ENCODE data around the gene DNAJC21. TPM values are rescaled to one million over a fixed set of nuclear protein-coding genes. Genes with fewer than 3 reads are reported as not detected.
A peak's percentile ranks its signal among the peaks of the same experiment; 100 is the strongest.

Gene DNAJC21
- total and polyA plus RNA-seq, 9 of the 15 experiments (the other 6 are each of a cell fraction or from before 2014, with no cell fraction given) = 26.6 to 105 (median 70.7) TPM

- TF ChIP-seq LEF1 (IDR thresholded peaks at IDR 0.05) = peak; percentile 40; the same call in 1 of the 2 replicates
- TF ChIP-seq GATAD2B (IDR thresholded peaks at IDR 0.05; ENCODE audit: borderline replicate concordance) = no peak
- TF ChIP-seq RAD51 (IDR thresholded peaks at IDR 0.05; ENCODE audit: borderline replicate concordance, low read depth) = 0 out of 2 replicates have a peak, but pooled peaks have one; percentile 37
- TF ChIP-seq PTBP1 (IDR thresholded peaks at IDR 0.05; ENCODE audit: low read depth, low read length) = peak; percentile 40; the same call in 1 of the 2 replicates
- no peak for TF ChIP-seq NR0B1 (IDR thresholded peaks at IDR 0.05; ENCODE audit: partially characterized antibody)
- TF ChIP-seq JUND (IDR thresholded peaks at IDR 0.05; ENCODE audit: borderline replicate concordance, low read depth, low read length) = 0 out of 2 replicates have a peak, but pooled peaks have one; percentile 4
- TF ChIP-seq JUND (tag; IDR thresholded peaks at IDR 0.05; ENCODE audit: borderline replicate concordance, low read depth, low read length) = 0 out of 3 replicates have a peak, but pooled peaks have one; percentile 22
- no peak for TF ChIP-seq NRF1 (conservative IDR thresholded peaks at IDR 0.05 in 1 of 2, IDR thresholded peaks at IDR 0.05 in 1 of 2)
- TF ChIP-seq CREB3 (tag; conservative IDR thresholded peaks at IDR 0.05; ENCODE audit: low read depth) = 0 out of 2 replicates have a peak, but pooled peaks have one; percentile 34
- peak; percentile 69 for TF ChIP-seq MYC (IDR thresholded peaks at IDR 0.05; ENCODE audit: low read depth, low read length)
- TF ChIP-seq MYC (CRISPR knock-in tag; IDR thresholded peaks at IDR 0.05; ENCODE audit: borderline replicate concordance, low read depth) = no peak
- 0 out of 2 replicates have a peak, but pooled peaks have one; percentile 8 for TF ChIP-seq ZNF165 (CRISPR knock-in tag; IDR thresholded peaks at IDR 0.05; ENCODE audit: borderline replicate concordance)
- TF ChIP-seq NELFE (IDR thresholded peaks at IDR 0.05; ENCODE audit: insufficient read depth, insufficient read length) = no peak
- TF ChIP-seq USF1 (CRISPR knock-in tag; IDR thresholded peaks at IDR 0.05) = peak; percentile 54; the same call in 1 of the 2 replicates
- TF ChIP-seq ZBTB40 (IDR thresholded peaks at IDR 0.05) = 0 out of 2 replicates have a peak, but pooled peaks have one; percentile 5
- no peak for TF ChIP-seq ZBTB40 (CRISPR knock-in tag; IDR thresholded peaks at IDR 0.05)
Observed at GRCh38 chr5:34914671-34915138, 14.7 kb upstream of the DNAJC21 start (continued).
